ENCODE measurements around the gene DNAH11. TPM values are rescaled to one million over a fixed set of nuclear protein-coding genes. Genes with fewer than 3 reads are reported as not detected.

The DNAH11 gene
- polyA plus RNA-seq, 1 donor from 2014 or later = 0.16 TPM

DNA sequence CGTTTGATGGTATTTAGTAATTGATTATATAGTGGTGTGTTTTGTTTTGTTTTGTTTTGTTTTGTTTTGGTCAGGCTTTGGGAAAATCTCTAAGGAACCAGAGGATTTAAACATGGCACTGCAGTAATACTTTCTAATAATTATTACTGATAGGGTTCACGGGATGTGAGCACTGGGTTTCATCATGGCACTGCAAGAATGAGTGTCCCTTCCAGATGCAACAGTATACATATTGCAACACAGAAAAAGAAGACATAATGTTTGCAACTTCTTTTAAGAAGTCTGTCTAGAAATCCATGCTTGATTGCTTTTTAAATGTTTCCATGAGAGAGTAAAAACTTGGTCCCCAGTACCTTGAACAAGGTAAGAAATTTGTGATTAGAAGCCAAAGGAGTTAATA, 405.1 kb downstream of the DNAH11 start:
- no peak overlapping the region for H2AFZ ChIP-seq (ENCODE audit: low read depth, low read length)
- no peaks in the 10 kb centered on the region for H3K36me3 ChIP-seq (ENCODE audit: insufficient read depth, low read length)
- H4K20me1 ChIP-seq (ENCODE audit: insufficient read depth) = no peaks in the 10 kb centered on the region
- H3K4me3 ChIP-seq (ENCODE audit: low read length) = no peak overlapping the region
- H3F3A ChIP-seq (ENCODE audit: insufficient read depth, low read length, poor library complexity, severe bottlenecking) = peaks cover 3% of the 10 kb centered on the region
- H3K9ac ChIP-seq (ENCODE audit: low read length) = no peak overlapping the region
- no peak overlapping the region for H3K27ac ChIP-seq (ENCODE audit: low read length)
- H3K79me2 ChIP-seq (replicated peaks; ENCODE audit: insufficient read depth, low read length) = no peaks in the 10 kb centered on the region
- H3K9me2 ChIP-seq (ENCODE audit: insufficient read depth, low read length) = no peaks in the 10 kb centered on the region
- TF ChIP-seq RAD21 (conservative IDR thresholded peaks at IDR 0.05) (no peak), SMC3 (conservative IDR thresholded peaks at IDR 0.05; ENCODE audit: poor library complexity) (no peak), MXI1 (conservative IDR thresholded peaks at IDR 0.05; ENCODE audit: poor library complexity, severe bottlenecking) (no peak), EZH2 (IDR thresholded peaks at IDR 0.05; ENCODE audit: borderline replicate concordance, insufficient read depth, low read length, poor library complexity, severe bottlenecking) (no peak), POLR2AphosphoS5 (IDR thresholded peaks at IDR 0.05) (no peak), TAF1 (IDR thresholded peaks at IDR 0.05; ENCODE audit: low read depth) (no peak)
- TF ChIP-seq, protein P1, sequence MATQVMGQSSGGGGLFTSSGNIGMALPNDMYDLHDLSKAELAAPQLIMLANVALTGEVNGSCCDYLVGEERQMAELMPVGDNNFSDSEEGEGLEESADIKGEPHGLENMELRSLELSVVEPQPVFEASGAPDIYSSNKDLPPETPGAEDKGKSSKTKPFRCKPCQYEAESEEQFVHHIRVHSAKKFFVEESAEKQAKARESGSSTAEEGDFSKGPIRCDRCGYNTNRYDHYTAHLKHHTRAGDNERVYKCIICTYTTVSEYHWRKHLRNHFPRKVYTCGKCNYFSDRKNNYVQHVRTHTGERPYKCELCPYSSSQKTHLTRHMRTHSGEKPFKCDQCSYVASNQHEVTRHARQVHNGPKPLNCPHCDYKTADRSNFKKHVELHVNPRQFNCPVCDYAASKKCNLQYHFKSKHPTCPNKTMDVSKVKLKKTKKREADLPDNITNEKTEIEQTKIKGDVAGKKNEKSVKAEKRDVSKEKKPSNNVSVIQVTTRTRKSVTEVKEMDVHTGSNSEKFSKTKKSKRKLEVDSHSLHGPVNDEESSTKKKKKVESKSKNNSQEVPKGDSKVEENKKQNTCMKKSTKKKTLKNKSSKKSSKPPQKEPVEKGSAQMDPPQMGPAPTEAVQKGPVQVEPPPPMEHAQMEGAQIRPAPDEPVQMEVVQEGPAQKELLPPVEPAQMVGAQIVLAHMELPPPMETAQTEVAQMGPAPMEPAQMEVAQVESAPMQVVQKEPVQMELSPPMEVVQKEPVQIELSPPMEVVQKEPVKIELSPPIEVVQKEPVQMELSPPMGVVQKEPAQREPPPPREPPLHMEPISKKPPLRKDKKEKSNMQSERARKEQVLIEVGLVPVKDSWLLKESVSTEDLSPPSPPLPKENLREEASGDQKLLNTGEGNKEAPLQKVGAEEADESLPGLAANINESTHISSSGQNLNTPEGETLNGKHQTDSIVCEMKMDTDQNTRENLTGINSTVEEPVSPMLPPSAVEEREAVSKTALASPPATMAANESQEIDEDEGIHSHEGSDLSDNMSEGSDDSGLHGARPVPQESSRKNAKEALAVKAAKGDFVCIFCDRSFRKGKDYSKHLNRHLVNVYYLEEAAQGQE (IDR thresholded peaks at IDR 0.05; ENCODE audit: borderline replicate concordance) = no peak
- TF ChIP-seq, protein P2, sequence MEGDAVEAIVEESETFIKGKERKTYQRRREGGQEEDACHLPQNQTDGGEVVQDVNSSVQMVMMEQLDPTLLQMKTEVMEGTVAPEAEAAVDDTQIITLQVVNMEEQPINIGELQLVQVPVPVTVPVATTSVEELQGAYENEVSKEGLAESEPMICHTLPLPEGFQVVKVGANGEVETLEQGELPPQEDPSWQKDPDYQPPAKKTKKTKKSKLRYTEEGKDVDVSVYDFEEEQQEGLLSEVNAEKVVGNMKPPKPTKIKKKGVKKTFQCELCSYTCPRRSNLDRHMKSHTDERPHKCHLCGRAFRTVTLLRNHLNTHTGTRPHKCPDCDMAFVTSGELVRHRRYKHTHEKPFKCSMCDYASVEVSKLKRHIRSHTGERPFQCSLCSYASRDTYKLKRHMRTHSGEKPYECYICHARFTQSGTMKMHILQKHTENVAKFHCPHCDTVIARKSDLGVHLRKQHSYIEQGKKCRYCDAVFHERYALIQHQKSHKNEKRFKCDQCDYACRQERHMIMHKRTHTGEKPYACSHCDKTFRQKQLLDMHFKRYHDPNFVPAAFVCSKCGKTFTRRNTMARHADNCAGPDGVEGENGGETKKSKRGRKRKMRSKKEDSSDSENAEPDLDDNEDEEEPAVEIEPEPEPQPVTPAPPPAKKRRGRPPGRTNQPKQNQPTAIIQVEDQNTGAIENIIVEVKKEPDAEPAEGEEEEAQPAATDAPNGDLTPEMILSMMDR (IDR thresholded peaks at IDR 0.05; ENCODE audit: poor library complexity, severe bottlenecking) = no peak
- H3K9me3 ChIP-seq (ENCODE audit: low read length) = no peaks in the 10 kb centered on the region
- no peak overlapping the region for H3K4me2 ChIP-seq (ENCODE audit: low read length)
- peaks cover 16% of the 10 kb centered on the region for H3K27me3 ChIP-seq (ENCODE audit: insufficient read depth, low read depth, low read length)

DNA sequence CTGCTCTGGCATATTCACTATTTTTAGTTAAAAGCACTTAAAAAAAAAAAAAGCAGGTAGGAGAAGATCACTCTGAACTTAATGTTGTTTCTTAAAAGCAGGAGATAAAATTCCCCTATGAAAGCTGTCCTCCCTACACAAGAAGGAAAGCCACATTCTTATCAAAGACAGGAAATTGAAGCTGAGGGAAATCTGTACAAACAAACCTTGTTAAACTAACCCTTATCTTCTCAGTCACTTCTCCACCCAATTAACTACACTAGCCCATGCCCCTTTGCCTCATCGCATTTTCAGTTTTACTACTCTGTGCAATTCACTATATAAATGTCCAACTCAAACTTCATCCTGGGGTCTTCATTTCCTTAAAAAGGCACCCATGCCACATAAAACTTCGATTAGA, 405.5 kb downstream of the DNAH11 start:
- Histone ChIP-seq H3K36me3 (ENCODE audit: insufficient read depth, low read length) (no peaks in the 10 kb centered on the region), H3K27ac (ENCODE audit: low read length) (no peak overlapping the region), H3K9me2 (ENCODE audit: insufficient read depth, low read length) (no peaks in the 10 kb centered on the region), H3K4me2 (ENCODE audit: low read length) (no peak overlapping the region), H3F3A (ENCODE audit: insufficient read depth, low read length, poor library complexity, severe bottlenecking) (peaks cover 2% of the 10 kb centered on the region), H3K79me2 (replicated peaks; ENCODE audit: insufficient read depth, low read length) (no peaks in the 10 kb centered on the region), H3K9me3 (ENCODE audit: low read length) (no peaks in the 10 kb centered on the region), H3K4me3 (ENCODE audit: low read length) (no peak overlapping the region), H3K27me3 (ENCODE audit: insufficient read depth, low read depth, low read length) (peaks cover 16% of the 10 kb centered on the region), H2AFZ (ENCODE audit: low read depth, low read length) (no peak overlapping the region), H3K9ac (ENCODE audit: low read length) (no peak overlapping the region), H4K20me1 (ENCODE audit: insufficient read depth) (no peaks in the 10 kb centered on the region)
- no peak for TF ChIP-seq RAD21 (conservative IDR thresholded peaks at IDR 0.05)
- no peak for TF ChIP-seq TAF1 (IDR thresholded peaks at IDR 0.05; ENCODE audit: low read depth)
- TF ChIP-seq EP300 (conservative IDR thresholded peaks at IDR 0.05; ENCODE audit: poor library complexity, severe bottlenecking) = no peak
- TF ChIP-seq MXI1 (conservative IDR thresholded peaks at IDR 0.05; ENCODE audit: poor library complexity, severe bottlenecking) = no peak
- TF ChIP-seq POLR2AphosphoS5 (IDR thresholded peaks at IDR 0.05) = no peak
- TF ChIP-seq, protein P1 (IDR thresholded peaks at IDR 0.05; ENCODE audit: borderline replicate concordance) = no peak
- TF ChIP-seq EZH2 (IDR thresholded peaks at IDR 0.05; ENCODE audit: borderline replicate concordance, insufficient read depth, low read length, poor library complexity, severe bottlenecking) = no peak
- TF ChIP-seq, protein P2 (IDR thresholded peaks at IDR 0.05; ENCODE audit: poor library complexity, severe bottlenecking) = no peak

Measured in neural cell (in vitro differentiated cells).